HFF-Myc (cell line): ENCODE results near the gene IRF8.

Experiments used
- DNase-seq: peaks from one replicate; pipeline ENCODE4 v3.0.0-alpha.2; 2011; ENCODE audit warnings: low read depth; ENCODE audit errors: extremely low read depth
- H3K4me3 ChIP-seq: replicated peaks from 2 replicates; pipeline ENCODE4 v1.5.1; 2011; ENCODE audit warnings: low read depth, mild to moderate bottlenecking, control low read depth, low read length
- TF ChIP-seq, protein P1 (sequence below): IDR thresholded peaks from 2 replicates; pipeline ENCODE4 v1.5.1; 2012; ENCODE audit warnings: mild to moderate bottlenecking, low read depth, low read length, control low read depth; ENCODE audit errors: missing control alignments

Gene IRF8

DNA sequence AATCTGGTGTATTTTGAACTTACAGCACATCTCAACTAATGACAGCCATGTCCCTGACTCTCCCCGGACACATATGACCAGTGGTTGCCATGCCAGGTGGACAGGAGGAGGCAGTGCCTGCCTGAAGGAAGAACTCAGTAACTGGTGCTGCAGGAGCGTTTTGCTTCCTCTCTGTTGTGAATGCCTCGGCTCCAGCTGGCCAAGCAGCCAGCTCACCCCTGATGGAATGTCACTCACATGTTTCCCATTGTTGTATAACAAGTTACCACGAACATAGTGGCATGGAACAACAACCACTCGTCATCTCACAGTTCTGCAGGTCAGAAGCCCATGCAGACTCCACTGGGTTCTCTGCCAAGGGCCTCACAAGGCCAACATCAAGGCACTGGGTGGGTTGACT is 20.1 kb upstream of the IRF8 start:
- DNase-seq, result peak; percentile 41
- TF ChIP-seq, protein P1, sequence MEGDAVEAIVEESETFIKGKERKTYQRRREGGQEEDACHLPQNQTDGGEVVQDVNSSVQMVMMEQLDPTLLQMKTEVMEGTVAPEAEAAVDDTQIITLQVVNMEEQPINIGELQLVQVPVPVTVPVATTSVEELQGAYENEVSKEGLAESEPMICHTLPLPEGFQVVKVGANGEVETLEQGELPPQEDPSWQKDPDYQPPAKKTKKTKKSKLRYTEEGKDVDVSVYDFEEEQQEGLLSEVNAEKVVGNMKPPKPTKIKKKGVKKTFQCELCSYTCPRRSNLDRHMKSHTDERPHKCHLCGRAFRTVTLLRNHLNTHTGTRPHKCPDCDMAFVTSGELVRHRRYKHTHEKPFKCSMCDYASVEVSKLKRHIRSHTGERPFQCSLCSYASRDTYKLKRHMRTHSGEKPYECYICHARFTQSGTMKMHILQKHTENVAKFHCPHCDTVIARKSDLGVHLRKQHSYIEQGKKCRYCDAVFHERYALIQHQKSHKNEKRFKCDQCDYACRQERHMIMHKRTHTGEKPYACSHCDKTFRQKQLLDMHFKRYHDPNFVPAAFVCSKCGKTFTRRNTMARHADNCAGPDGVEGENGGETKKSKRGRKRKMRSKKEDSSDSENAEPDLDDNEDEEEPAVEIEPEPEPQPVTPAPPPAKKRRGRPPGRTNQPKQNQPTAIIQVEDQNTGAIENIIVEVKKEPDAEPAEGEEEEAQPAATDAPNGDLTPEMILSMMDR, result no peak
- H3K4me3 ChIP-seq, result no peak overlapping the region

DNA sequence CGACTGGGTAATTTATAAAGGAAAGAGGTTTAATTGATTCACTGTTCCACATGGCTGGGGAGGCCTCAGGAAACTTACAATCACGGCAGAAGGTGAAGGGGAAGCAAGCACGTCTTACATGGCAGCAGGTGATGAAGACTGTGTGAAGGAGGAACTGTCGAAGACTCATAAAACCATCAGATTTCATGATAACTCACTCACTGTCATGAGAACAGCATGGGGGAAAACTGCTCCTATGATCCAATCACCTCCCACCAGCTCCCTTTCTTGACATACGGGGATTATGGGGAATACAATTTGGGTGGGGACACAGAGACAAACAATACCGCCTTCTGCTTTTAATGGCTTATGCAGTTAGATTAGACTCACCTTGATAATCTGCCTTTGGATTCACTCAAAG is 19.4 kb upstream of the IRF8 start:
- TF ChIP-seq, protein P1, result no peak
- no peak overlapping the region for H3K4me3 ChIP-seq
- no peak for DNase-seq

DNA sequence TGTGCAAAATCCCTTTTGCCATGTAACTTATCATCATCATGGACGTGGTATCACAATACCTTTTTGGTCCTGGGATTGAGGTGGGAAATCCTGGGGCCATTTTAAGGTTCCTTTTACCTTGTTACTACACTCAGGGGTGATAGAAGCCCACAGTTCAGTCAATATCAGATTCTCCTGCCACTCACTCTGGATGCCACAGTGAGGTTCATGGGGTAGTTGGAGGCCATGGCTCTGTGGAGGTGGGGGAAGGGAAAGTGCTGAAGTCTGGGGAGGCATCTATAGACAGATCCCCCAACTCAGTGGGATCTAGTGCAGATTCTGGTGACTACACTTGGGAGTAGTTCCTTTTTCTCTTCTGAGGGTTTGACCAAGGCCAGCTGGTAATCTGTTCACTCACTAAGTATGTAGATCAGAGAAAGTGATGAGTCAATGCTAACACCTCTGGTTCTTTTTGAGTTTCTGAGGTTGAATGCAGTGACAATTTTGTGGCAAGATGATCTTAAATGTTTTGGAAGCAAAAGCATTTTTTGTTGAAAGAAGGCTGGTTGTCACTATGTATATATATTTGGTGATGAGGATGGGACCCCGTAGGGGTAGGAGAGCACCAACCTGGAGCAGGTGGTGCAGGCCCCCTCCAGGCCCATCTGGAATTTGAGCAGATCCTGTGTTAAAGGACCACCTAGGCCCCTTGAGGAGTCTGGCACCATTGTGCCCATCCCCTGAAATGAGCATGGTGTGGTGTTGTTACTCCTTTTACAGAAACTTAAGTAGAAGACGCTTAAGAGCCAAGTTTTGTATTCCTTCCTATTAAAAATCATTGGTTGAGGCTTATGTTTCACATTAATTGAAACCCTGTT is 18.8 kb upstream of the IRF8 start:
- TF ChIP-seq, protein P1, result no peak
- H3K4me3 ChIP-seq, result no peak overlapping the region
- DNase-seq, result no peak

DNA sequence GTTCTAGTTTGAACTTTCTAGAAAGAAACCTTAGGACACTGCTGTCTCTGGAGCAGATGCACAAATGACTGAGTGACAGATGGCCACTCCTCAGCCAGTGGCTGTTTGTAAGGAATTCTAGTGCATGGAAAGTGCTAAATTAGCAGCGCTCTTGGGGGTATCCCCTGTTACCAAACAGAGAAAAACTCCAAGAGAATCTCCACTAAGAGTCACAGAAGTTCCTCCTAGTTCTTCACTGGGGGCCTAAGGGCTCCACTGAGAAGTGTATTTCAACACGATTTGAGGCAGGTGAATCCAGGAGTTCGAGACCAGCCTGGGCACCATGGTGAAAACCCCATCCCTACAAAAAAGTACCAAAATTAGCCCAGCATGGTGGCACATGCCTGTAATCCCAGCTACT is 18.1 kb upstream of the IRF8 start:
- H3K4me3 ChIP-seq, result no peak overlapping the region
- TF ChIP-seq, protein P1, result no peak
- no peak for DNase-seq

DNA sequence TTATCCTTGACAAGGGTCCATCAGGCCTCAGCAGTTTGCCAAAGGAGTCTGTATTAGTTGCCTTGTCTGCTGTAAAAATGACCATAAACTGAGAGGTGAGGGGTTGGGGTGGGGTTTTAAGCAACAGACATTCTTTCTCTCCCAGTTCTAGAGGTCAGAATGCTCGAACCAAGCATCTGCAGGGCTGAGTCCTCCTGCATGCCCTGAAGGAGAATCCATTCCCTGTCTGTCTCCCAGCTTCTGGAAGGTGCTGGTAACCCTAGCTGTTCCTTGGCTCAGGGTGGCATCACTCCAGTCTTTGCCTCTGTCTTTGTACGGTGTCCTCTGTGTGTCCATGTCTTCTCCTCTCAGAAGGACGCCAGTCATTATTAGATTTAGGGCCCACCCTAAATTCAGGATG is 17.5 kb upstream of the IRF8 start:
- H3K4me3 ChIP-seq, result no peak overlapping the region
- DNase-seq, result no peak
- TF ChIP-seq, protein P1, result no peak

DNA sequence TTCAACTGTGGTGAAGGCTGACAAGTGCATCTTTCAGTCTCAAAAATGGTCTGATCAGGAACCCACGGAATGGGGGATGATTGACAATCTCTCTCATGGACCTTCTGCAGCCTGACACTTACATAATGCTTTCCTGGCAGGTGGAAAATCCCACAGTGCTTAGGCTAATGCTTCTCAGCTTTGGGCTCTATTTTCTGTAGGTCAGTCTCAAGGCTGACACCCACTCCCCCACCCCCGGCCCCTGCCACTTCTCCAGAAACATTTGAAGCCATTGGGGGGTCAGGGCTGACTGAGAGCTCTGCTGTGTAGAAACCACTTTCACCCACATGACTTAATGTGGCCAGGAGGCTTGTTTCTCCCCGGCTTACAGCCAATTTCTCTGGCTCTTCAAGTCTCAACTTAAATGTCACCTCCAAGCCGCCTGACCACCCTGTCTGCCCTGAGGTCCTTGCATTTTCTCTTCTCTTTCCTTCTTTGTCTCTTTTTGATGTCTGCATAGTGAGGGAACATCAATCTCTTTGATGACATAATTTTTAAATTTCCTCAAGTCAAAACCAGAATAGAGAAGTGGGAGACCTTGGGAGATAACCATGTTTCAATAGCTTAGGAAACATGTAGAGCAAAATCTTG is 16.7 kb upstream of the IRF8 start:
- TF ChIP-seq, protein P1, result no peak
- no peak overlapping the region for H3K4me3 ChIP-seq
- no peak for DNase-seq
